ENCODE data around the gene FFAR3.

DNA sequence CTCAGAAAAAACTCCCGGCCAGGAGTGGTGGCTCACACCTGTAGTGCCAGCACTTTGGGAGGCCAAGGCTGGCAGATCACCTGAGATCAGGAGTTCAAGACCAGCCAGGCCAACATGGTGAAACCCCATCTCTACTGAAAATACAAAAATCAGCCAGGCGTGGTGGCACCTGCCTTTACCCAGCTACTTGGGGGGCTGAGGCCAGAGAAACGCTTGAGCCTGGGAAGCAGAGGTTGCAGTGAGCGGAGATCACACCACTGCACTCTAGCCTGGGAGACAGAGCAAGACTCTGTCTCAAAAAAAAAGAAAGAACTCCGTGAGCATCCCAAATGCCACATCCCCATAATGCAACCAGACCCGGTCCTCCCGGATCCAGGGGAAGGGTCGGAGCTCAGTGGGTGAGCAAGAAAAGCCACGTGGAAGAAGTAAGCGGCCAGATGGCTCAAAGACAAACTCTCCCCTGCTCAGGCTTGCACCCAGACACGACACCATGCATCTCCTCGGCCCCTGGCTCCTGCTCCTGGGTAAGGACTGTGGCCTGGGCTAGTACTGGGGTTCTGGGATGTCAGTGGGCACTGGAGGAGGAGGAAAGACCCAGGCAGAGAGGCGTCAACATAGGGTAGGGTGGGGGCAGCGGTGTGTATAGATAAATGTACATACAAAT, 26.6 kb upstream of the FFAR3 start:
- TF ChIP-seq POLR2A (IDR thresholded peaks at IDR 0.05), result no peak
- TF ChIP-seq, protein P1, sequence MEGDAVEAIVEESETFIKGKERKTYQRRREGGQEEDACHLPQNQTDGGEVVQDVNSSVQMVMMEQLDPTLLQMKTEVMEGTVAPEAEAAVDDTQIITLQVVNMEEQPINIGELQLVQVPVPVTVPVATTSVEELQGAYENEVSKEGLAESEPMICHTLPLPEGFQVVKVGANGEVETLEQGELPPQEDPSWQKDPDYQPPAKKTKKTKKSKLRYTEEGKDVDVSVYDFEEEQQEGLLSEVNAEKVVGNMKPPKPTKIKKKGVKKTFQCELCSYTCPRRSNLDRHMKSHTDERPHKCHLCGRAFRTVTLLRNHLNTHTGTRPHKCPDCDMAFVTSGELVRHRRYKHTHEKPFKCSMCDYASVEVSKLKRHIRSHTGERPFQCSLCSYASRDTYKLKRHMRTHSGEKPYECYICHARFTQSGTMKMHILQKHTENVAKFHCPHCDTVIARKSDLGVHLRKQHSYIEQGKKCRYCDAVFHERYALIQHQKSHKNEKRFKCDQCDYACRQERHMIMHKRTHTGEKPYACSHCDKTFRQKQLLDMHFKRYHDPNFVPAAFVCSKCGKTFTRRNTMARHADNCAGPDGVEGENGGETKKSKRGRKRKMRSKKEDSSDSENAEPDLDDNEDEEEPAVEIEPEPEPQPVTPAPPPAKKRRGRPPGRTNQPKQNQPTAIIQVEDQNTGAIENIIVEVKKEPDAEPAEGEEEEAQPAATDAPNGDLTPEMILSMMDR (IDR thresholded peaks at IDR 0.05), result no peak
